Thyroid gland (tissue), 4 donors: ENCODE results near the gene VPS52. TPM values are rescaled to one million over a fixed set of nuclear protein-coding genes. Genes with fewer than 3 reads are reported as not detected.
"Not testable (repeated sequence)": the region's sequence is repeated elsewhere in the genome, so short reads cannot be mapped to it uniquely, and the experiment has no call there.

Experiments used
- DNase-seq, 2 donors: peaks; one replicate each; pipeline ENCODE4 v3.0.0-alpha.2; 2019
- H3K27ac ChIP-seq, 3 donors: fragments of 200-600 bp; sonication (generic); 1 replicate in 2 of 3; 2 replicates in 1 of 3; pipeline ENCODE4 v1.5.1; 2016 to 2019; ENCODE audit warnings: mild to moderate bottlenecking in 1 of 3, moderate library complexity in 1 of 3
- H3K27me3 ChIP-seq: fragments of 200-600 bp; sonication (generic); one replicate; pipeline ENCODE4 v1.5.1; 2019
- H3K36me3 ChIP-seq, 2 donors: fragments of 200-600 bp; sonication (generic); one replicate each; pipeline ENCODE4 v1.5.1; 2016 to 2019
- H3K4me1 ChIP-seq, 2 donors: fragments of 200-600 bp; sonication (generic); one replicate each; pipeline ENCODE4 v1.5.1; 2017 to 2019
- H3K4me3 ChIP-seq, 3 donors: fragments of 200-600 bp; sonication (generic); replicated peaks in 1 of 3; 1 replicate in 2 of 3; 2 replicates in 1 of 3; pipeline ENCODE4 v1.5.1; 2016; ENCODE audit warnings: mild to moderate bottlenecking in 1 of 3
- H3K9me3 ChIP-seq: fragments of 200-600 bp; sonication (generic); one replicate; pipeline ENCODE4 v1.5.1; 2017
- CTCF ChIP-seq, 6 experiments: fragments of 200-600 bp in 3 of 6; fragments of 450-650 bp in 3 of 6; sonication (generic) in 3 of 6; IDR thresholded peaks; one replicate each; pipeline ENCODE4 v1.5.1; 2016 to 2019; ENCODE audit warnings: antibody characterized with exemption in 6 of 6, mild to moderate bottlenecking in 2 of 6, inconsistent platforms in 1 of 6, moderate library complexity in 1 of 6
- POLR2A ChIP-seq, 2 donors: fragments of 450-650 bp; IDR thresholded peaks; one replicate each; pipeline ENCODE4 v1.6.1; 2017; ENCODE audit warnings: antibody characterized with exemption in 2 of 2, mild to moderate bottlenecking in 2 of 2, moderate library complexity in 1 of 2
- WGBS, 2 donors: methylation state at CpG; one replicate each; pipeline ENCODE4 v1.1.5; 2017; 5-methylcytosine and 5-hydroxymethylcytosine counted together
- intact Hi-C: fragments of 100-400 bp; cut with DNase I; formaldehyde crosslinking; loops from one replicate; pipeline ENCODE4 v1.15.1; 2023
- total RNA-seq, 4 donors: library from RNA; depleted of rRNA; stranded (reverse); fragments of >200 nt; gene quantifications; one replicate each; pipeline ENCODE4 v1.2.3, GENCODE V29; 2016

VPS52 gene
- total RNA-seq, 4 donors from 2014 or later: 45.5 to 64.8 (median 54.8) TPM

- no peak for TF ChIP-seq CTCF (IDR thresholded peaks at IDR 0.05)
- no peak for TF ChIP-seq POLR2A (IDR thresholded peaks at IDR 0.05)
- intact Hi-C loops: no loop called here
- Histone ChIP-seq H3K27ac (no peak overlapping the region), H3K27me3 (no peaks in the 10 kb centered on the region), H3K9me3 (no peaks in the 10 kb centered on the region), H3K4me1 (peaks cover 28 to 56% of the 10 kb centered on the region in 2 donors), H3K4me3 (no peak overlapping the region), H3K36me3 (peaks cover 24 to 32% of the 10 kb centered on the region in 2 donors)
- DNase-seq: no peak
- 72 to 76% methylated on average over 11 of the region's 11 CpGs for WGBS, 2 donors
Observed at GRCh38 chr6:33273129-33273923, 1.6 kb upstream of the VPS52 start.

- Histone ChIP-seq H3K27ac (peak overlapping the region; percentile 69 to 92 (median 86)), H3K27me3 (no peaks in the 10 kb centered on the region), H3K4me3 (peak overlapping the region; percentile 28 to 84 (median 63)), H3K4me1 (peaks cover 25 to 48% of the 10 kb centered on the region in 2 donors), H3K9me3 (no peaks in the 10 kb centered on the region), H3K36me3 (peaks cover 33 to 37% of the 10 kb centered on the region in 2 donors)
- DNase-seq: no peak
- intact Hi-C loops: no loop called here
- no peak for TF ChIP-seq CTCF (IDR thresholded peaks at IDR 0.05)
- no peak for TF ChIP-seq POLR2A (IDR thresholded peaks at IDR 0.05)
- 11 to 17% methylated on average over 18 to 22 of the region's 22 CpGs for WGBS, 2 donors
Observed at GRCh38 chr6:33272275-33273128, 826 bp upstream of the VPS52 start.

GRCh38 chr6:33271117-33271467 is 584 bp downstream of the VPS52 start:
- H3K36me3 ChIP-seq: peaks cover 41 to 47% of the 10 kb centered on the region in 2 donors

GRCh38 chr6:33264015-33264414 is 7.7 kb downstream of the VPS52 start:
- Histone ChIP-seq H3K4me1 (no peaks in the 10 kb centered on the region), H3K36me3 (peaks cover 45 to 53% of the 10 kb centered on the region in 2 donors), H3K9me3 (no peaks in the 10 kb centered on the region), H3K4me3 (no peak overlapping the region), H3K27me3 (no peaks in the 10 kb centered on the region), H3K27ac (no peak overlapping the region)
- TF ChIP-seq POLR2A (IDR thresholded peaks at IDR 0.05) (no peak), CTCF (IDR thresholded peaks at IDR 0.05) (no peak)
- 92 to 93% methylated on average over 7 of the region's 7 CpGs for WGBS, 2 donors
- intact Hi-C loops: no loop called here
- no peak for DNase-seq

More at GRCh38 chr6:33271117-33271467, 584 bp downstream of the VPS52 start:
- Histone ChIP-seq H3K4me3 (peak overlapping the region; percentile 79 to 95 (median 84)), H3K4me1 (peaks cover 14 to 39% of the 10 kb centered on the region in 2 donors), H3K9me3 (no peaks in the 10 kb centered on the region), H3K27me3 (no peaks in the 10 kb centered on the region), H3K27ac (peak overlapping the region; percentile 86 to 92 (median 90))
- TF ChIP-seq CTCF (IDR thresholded peaks at IDR 0.05): no peak
- TF ChIP-seq POLR2A (IDR thresholded peaks at IDR 0.05): no peak
- 4 to 8% methylated on average over 4 to 7 of the region's 7 CpGs for WGBS, 2 donors
- intact Hi-C loops: no loop called here
- no peak for DNase-seq

- DNase-seq, intact Hi-C loops, H3K4me3 ChIP-seq, H3K4me1 ChIP-seq, H3K27me3 ChIP-seq, H3K9me3 ChIP-seq, H3K27ac ChIP-seq: not testable (repeated sequence)
- 97% methylated on average over 3 of the region's 3 CpGs for WGBS, 2 donors
- H3K36me3 ChIP-seq: peaks cover 30 to 45% of the 10 kb centered on the region in 2 donors
Observed at GRCh38 chr6:33262490-33262889, 9.2 kb downstream of the VPS52 start.
